GM18907 (cell line): ENCODE results near the gene DIPK2B.

Experiments used
- ATAC-seq: cut with Tn5 transposase; IDR thresholded peaks from one replicate; pipeline ENCODE4 v1.9.1; 2021; ENCODE audit warnings: mild to moderate bottlenecking, moderate library complexity; ENCODE audit not compliant: unreplicated experiment

The DIPK2B gene

GRCh38 chrX:45200741-45201234, at the start of gene DIPK2B:
TSS of gene DIPK2B (minus strand) at chrX:45200876. CDS start at chrX:45200826, 50 bp downstream.
- ATAC-seq, result no peak

- no peak for ATAC-seq
Measured at GRCh38 chrX:45240301-45240700, 39.6 kb upstream of the DIPK2B start.

GRCh38 chrX:45238489-45238888, 37.8 kb upstream of the DIPK2B start:
- no peak for ATAC-seq

- no peak for ATAC-seq
Measured at GRCh38 chrX:45233531-45233930, 32.9 kb upstream of the DIPK2B start.

GRCh38 chrX:45232139-45232538, 31.5 kb upstream of the DIPK2B start:
- no peak for ATAC-seq

GRCh38 chrX:45230410-45230809, 29.7 kb upstream of the DIPK2B start:
- no peak for ATAC-seq

- ATAC-seq, result no peak
Measured at GRCh38 chrX:45229348-45229747, 28.7 kb upstream of the DIPK2B start.

- ATAC-seq, result no peak
Measured at GRCh38 chrX:45228126-45228525, 27.4 kb upstream of the DIPK2B start.

GRCh38 chrX:45208121-45208856, 7.6 kb upstream of the DIPK2B start:
- ATAC-seq, result no peak

GRCh38 chrX:45202171-45202570, 1.5 kb upstream of the DIPK2B start:
- ATAC-seq, result no peak

- ATAC-seq, result no peak
Measured at GRCh38 chrX:45198706-45199105, 2.0 kb downstream of the DIPK2B start.

- ATAC-seq, result no peak
Measured at GRCh38 chrX:45198301-45198700, 2.4 kb downstream of the DIPK2B start.

- no peak for ATAC-seq
Measured at GRCh38 chrX:45196701-45197100, 4.0 kb downstream of the DIPK2B start.

GRCh38 chrX:45191820-45192409, 8.8 kb downstream of the DIPK2B start:
- ATAC-seq, result no peak

- peak; percentile 50 for ATAC-seq
Measured at GRCh38 chrX:45191383-45191782, 9.3 kb downstream of the DIPK2B start.

- no peak for ATAC-seq
Measured at GRCh38 chrX:45187731-45188130, 12.9 kb downstream of the DIPK2B start.

GRCh38 chrX:45186643-45187026, 14.0 kb downstream of the DIPK2B start:
- ATAC-seq, result peak; percentile 11

GRCh38 chrX:45184211-45184610, 16.5 kb downstream of the DIPK2B start:
- ATAC-seq, result no peak

GRCh38 chrX:45172890-45173289, 27.8 kb downstream of the DIPK2B start:
- ATAC-seq, result no peak

GRCh38 chrX:45166781-45167180, 33.9 kb downstream of the DIPK2B start:
- no peak for ATAC-seq

- no peak for ATAC-seq
Measured at GRCh38 chrX:45165726-45166125, 35.0 kb downstream of the DIPK2B start.

GRCh38 chrX:45164995-45165394, 35.7 kb downstream of the DIPK2B start:
- no peak for ATAC-seq
